Activated naive CD4-positive, alpha-beta T cell (primary cell): ENCODE measurements around the gene ILKAP.

Source experiments
- DNase-seq, 4 experiments: peaks; one replicate each; lab custom pipeline; 2025; lab: John Stamatoyannopoulos, UW

The ILKAP gene

GRCh38 chr2:238124488-238125126, 78.9 kb downstream of the ILKAP start:
- DNase-seq: no peak

GRCh38 chr2:238123991-238124470, 79.5 kb downstream of the ILKAP start:
- no peak for DNase-seq

GRCh38 chr2:238123218-238123971, 80.1 kb downstream of the ILKAP start:
- no peak for DNase-seq

- no peak for DNase-seq
Measured at GRCh38 chr2:238122287-238123217, 80.9 kb downstream of the ILKAP start.

- DNase-seq: no peak
Measured at GRCh38 chr2:238121511-238122286, 81.8 kb downstream of the ILKAP start.

GRCh38 chr2:238120463-238121298, 82.8 kb downstream of the ILKAP start:
- no peak for DNase-seq
